Hepatocyte (in vitro differentiated cells): ENCODE data around the gene PPARA. TPM values are rescaled to one million over a fixed set of nuclear protein-coding genes. Genes with fewer than 3 reads are reported as not detected.

Experiments
- DNase-seq: peaks from one replicate; pipeline ENCODE4 v3.0.0-alpha.2; 2016; ENCODE audit warnings: low spot score
- H2AFZ ChIP-seq: fragments of 200-600 bp; sonication (generic); 2 replicates; pipeline ENCODE4 v1.6.0; 2016; ENCODE audit warnings: antibody characterized with exemption, mild to moderate bottlenecking
- H3K27ac ChIP-seq: fragments of 200-600 bp; sonication (generic); 2 replicates; pipeline ENCODE4 v1.5.1; 2016; ENCODE audit warnings: mild to moderate bottlenecking
- H3K27me3 ChIP-seq: fragments of 200-600 bp; sonication (generic); 2 replicates; pipeline ENCODE4 v1.6.1; 2016
- H3K36me3 ChIP-seq: fragments of 200-600 bp; sonication (generic); replicated peaks from 2 replicates; pipeline ENCODE4 v1.5.1; 2016; ENCODE audit warnings: low read depth; ENCODE audit not compliant: insufficient read depth
- H3K4me1 ChIP-seq: fragments of 200-600 bp; sonication (generic); 2 replicates; pipeline ENCODE4 v1.5.1; 2016; ENCODE audit warnings: mild to moderate bottlenecking, moderate library complexity; ENCODE audit not compliant: insufficient read depth
- H3K4me2 ChIP-seq: fragments of 200-600 bp; sonication (generic); 2 replicates; pipeline ENCODE4 v1.6.0; 2016
- H3K4me3 ChIP-seq: fragments of 200-600 bp; sonication (generic); 2 replicates; pipeline ENCODE4 v1.5.1; 2016; ENCODE audit warnings: mild to moderate bottlenecking
- H3K79me2 ChIP-seq: fragments of 200-600 bp; sonication (generic); 2 replicates; pipeline ENCODE4 v1.6.0; 2017; ENCODE audit warnings: mild to moderate bottlenecking
- H3K9me2 ChIP-seq: fragments of 200-600 bp; sonication (generic); replicated peaks from 2 replicates; pipeline ENCODE4 v1.6.0; 2017; ENCODE audit warnings: mild to moderate bottlenecking; ENCODE audit not compliant: insufficient read depth
- H3K9me3 ChIP-seq: fragments of 200-600 bp; sonication (generic); 2 replicates; pipeline ENCODE4 v1.5.1; 2016; ENCODE audit warnings: low read depth, mild to moderate bottlenecking
- H4K20me1 ChIP-seq: fragments of 200-600 bp; sonication (generic); 2 replicates; pipeline ENCODE4 v1.6.0; 2016; ENCODE audit warnings: mild to moderate bottlenecking; ENCODE audit not compliant: insufficient read depth, poor library complexity, severe bottlenecking
- CTCF ChIP-seq: fragments of 200-600 bp; sonication (generic); IDR thresholded peaks from 2 replicates; pipeline ENCODE4 v1.5.1; 2016; ENCODE audit warnings: antibody characterized with exemption, mild to moderate bottlenecking; ENCODE audit not compliant: poor library complexity
- EZH2 ChIP-seq: fragments of 200-600 bp; sonication (generic); IDR thresholded peaks from 2 replicates; pipeline ENCODE4 v1.6.1; 2016; ENCODE audit warnings: antibody characterized with exemption, mild to moderate bottlenecking, borderline replicate concordance
- EZH2phosphoT487 ChIP-seq: fragments of 200-600 bp; sonication (generic); IDR thresholded peaks from one replicate; pipeline ENCODE4 v1.6.1; 2018; ENCODE audit warnings: antibody characterized with exemption, mild to moderate bottlenecking, low read depth, moderate library complexity; ENCODE audit not compliant: unreplicated experiment, severe bottlenecking
- WGBS: methylation state at CpG from one replicate; pipeline ENCODE4 v1.1.6; 2016; ENCODE audit warnings: low lambda C conversion rate; ENCODE audit errors: missing lambda C conversion rate; 5-methylcytosine and 5-hydroxymethylcytosine counted together
- polyA plus RNA-seq: library from polyadenylated mRNA; unstranded; fragments of >200 nt; fragmentation: Nextera tagmentation; extraction: Ambion mirVana; gene quantifications from 2 replicates; pipeline ENCODE4 v1.2.1, GENCODE V29; 2016
- total RNA-seq: library from RNA; depleted of rRNA; stranded (reverse); fragments of >200 nt; gene quantifications from 2 replicates; pipeline ENCODE4 v1.2.3, GENCODE V29; 2014

Gene PPARA
- total and polyA plus RNA-seq, 2 experiments from 2014 or later: 13.7 to 31.0 TPM

- Histone ChIP-seq H3K79me2 (peaks cover 22% of the 10 kb centered on the region), H3K27me3 (no peaks in the 10 kb centered on the region), H3K4me1 (peaks cover 7% of the 10 kb centered on the region), H3K27ac (no peak overlapping the region), H3K4me3 (no peak overlapping the region), H4K20me1 (no peaks in the 10 kb centered on the region), H3K4me2 (no peak overlapping the region), H3K36me3 (no peaks in the 10 kb centered on the region), H3K9me2 (no peaks in the 10 kb centered on the region), H2AFZ (no peak overlapping the region), H3K9me3 (no peaks in the 10 kb centered on the region)
- 98% methylated on average over 12 of the region's 12 CpGs for WGBS
- TF ChIP-seq EZH2 (no peak), CTCF (no peak)
- DNase-seq: no peak
These were observed 122.6 kb downstream of the PPARA start for GRCh38 chr22:46272762-46273431.

- WGBS: 96% methylated on average over 12 of the region's 12 CpGs
- H3K36me3 ChIP-seq: no peaks in the 10 kb centered on the region
These were observed 123.3 kb downstream of the PPARA start for GRCh38 chr22:46273432-46274148.

GRCh38 chr22:46274381-46274780 is 124.1 kb downstream of the PPARA start:
- Histone ChIP-seq H3K36me3 (no peaks in the 10 kb centered on the region), H3K4me3 (no peak overlapping the region), H4K20me1 (no peaks in the 10 kb centered on the region), H3K4me1 (peaks cover 2% of the 10 kb centered on the region), H3K27me3 (no peaks in the 10 kb centered on the region), H3K9me2 (no peaks in the 10 kb centered on the region), H3K79me2 (peaks cover 7% of the 10 kb centered on the region), H3K27ac (no peak overlapping the region), H3K9me3 (no peaks in the 10 kb centered on the region), H3K4me2 (no peak overlapping the region), H2AFZ (no peak overlapping the region)
- WGBS: 97% methylated on average over 8 of the region's 8 CpGs
- DNase-seq: no peak
- TF ChIP-seq CTCF (no peak), EZH2phosphoT487 (no peak), EZH2 (no peak)

More at GRCh38 chr22:46273432-46274148, 123.3 kb downstream of the PPARA start:
- Histone ChIP-seq H3K4me2 (no peak overlapping the region), H3K9me2 (no peaks in the 10 kb centered on the region), H3K4me1 (peaks cover 7% of the 10 kb centered on the region), H3K4me3 (no peak overlapping the region), H3K27ac (no peak overlapping the region), H3K27me3 (no peaks in the 10 kb centered on the region), H3K79me2 (peaks cover 15% of the 10 kb centered on the region), H4K20me1 (no peaks in the 10 kb centered on the region), H3K9me3 (no peaks in the 10 kb centered on the region), H2AFZ (no peak overlapping the region)
- TF ChIP-seq CTCF: no peak
- no peak for TF ChIP-seq EZH2phosphoT487
- no peak for TF ChIP-seq EZH2
- no peak for DNase-seq
